ENCODE measurements around the gene LCAT.
A peak's percentile ranks its signal among the peaks of the same experiment; 100 is the strongest.
"Not testable (repeated sequence)": the region's sequence is repeated elsewhere in the genome, so short reads cannot be mapped to it uniquely, and the experiment has no call there.

Gene LCAT

DNA sequence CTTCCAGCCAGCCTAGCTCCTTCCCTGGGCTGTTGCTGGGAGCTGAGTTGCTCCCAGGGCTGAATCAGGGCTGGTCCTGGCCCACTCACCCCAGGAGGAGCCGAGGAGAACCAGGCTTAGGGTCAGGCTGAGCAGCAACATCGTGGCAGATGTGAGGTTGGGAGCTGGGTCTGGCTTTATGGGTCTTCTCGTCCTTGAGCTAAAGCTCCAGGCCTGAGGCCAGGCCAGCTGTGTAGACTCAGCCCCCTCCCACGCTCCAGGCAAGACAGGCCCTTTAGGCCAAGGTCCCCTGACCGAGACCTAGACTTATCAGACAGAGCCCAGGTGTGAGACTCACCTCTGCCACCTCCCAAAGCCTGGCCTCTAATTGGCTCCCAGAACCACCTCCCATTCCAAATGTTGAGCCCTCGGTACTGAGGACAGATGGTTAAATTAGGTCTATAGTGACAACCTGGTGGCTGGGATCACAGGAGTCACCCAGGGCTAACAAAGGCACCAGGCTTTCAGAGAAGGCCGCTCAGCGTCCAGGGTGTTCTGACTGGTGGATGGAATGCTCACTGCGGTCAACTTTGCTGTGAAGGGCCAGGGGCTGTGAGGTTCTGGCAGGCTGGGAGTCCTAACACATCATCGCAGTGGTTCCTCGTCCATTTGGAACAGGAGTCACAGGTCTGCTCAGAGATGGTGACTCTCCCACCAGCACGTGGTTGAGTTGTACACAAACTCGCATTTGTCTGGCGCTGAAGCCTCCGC lies 12.0 kb downstream of the LCAT start, which contains the start of gene CTRL:
Gene CTRL (minus strand): TSS at position 151 of the 750 bp plus-strand sequence. CDS start 10 bp downstream, at position 141.
- no peak for DNase-seq

- DNase-seq, result no peak
These were observed 13.2 kb downstream of the LCAT start for GRCh38 chr16:67930678-67931211.

GRCh38 chr16:67930191-67930590 lies 13.7 kb downstream of the LCAT start:
- no peak for DNase-seq

- DNase-seq, result peak; percentile 87
These were observed 15.2 kb downstream of the LCAT start for GRCh38 chr16:67928561-67929364.

- no peak for DNase-seq
These were observed 15.8 kb downstream of the LCAT start for GRCh38 chr16:67928147-67928546.

- DNase-seq, result no peak
These were observed 16.6 kb downstream of the LCAT start for GRCh38 chr16:67927131-67927941.

GRCh38 chr16:67926181-67926750 lies 17.7 kb downstream of the LCAT start:
- no peak for DNase-seq

DNA sequence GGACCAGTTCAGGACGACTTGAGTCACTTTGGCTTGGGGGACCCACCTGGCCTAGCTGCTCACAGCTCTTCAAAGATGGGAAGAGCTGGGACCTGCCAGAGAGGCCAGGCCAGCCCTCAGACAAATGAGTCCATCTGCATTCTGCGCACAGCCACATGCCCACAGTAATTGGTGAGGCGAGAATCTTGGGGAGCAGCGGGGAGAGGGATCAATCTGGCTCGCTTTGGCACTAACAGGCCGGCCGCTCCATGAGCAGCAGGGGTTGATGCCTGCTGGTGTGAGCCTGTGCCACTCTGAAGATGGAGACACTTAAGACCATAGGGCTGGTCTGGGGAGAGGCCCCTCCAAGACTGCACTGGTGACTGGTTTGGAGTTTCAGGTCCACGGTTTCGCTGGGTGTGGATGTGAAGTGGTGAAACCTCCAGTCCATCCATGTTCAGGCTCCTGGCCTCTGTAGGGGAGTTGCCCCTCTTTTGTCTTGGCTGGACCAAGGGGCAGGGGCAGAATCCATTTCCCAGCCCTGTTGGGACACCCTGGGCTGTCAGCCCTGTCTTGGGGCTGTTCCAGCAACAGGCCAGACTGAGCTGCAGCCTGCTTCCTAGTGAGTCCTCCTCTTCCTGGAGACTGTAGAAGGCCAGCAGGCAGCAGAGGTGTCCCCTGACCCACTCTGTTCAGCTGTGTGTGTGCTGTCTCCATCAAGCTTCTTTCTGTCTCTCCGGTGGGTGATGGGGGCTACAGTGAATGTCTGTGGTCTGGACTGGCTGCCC lies 19.6 kb downstream of the LCAT start:
- no peak for DNase-seq

DNA sequence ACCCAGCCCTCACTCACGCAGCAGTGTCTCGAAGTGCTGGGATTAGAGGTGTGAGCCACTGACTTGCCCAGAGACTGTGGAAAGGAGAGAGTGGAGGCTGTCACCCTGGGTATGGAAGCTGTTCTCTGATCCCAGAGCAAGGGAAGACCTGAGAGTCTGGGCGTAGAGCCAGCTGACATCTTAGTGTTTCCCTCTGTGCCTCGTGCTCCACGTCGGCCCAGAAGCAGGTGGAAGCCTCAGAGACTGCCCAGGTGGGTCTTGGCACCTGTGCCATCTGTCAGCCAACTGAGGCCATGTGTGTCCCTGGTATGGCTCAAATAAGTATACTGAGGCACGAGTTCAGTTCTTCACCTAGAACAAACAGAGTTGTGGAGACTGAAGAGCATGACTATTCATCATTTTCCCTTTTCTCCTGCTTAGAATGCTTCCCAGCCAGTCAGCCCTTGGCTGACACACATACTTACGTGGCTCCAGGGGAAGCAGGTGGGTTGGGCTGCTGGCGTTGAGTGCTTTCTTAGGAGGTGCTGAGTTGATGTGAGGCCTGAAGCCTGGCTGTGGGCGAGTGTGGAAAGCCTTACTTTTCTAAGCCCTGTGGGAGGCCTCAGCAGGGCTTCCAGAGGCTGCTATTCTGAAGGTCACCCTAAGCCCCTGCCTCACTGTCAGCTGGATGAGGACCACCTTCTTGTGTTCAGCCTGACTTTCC lies 20.4 kb downstream of the LCAT start:
- no peak for DNase-seq

DNA sequence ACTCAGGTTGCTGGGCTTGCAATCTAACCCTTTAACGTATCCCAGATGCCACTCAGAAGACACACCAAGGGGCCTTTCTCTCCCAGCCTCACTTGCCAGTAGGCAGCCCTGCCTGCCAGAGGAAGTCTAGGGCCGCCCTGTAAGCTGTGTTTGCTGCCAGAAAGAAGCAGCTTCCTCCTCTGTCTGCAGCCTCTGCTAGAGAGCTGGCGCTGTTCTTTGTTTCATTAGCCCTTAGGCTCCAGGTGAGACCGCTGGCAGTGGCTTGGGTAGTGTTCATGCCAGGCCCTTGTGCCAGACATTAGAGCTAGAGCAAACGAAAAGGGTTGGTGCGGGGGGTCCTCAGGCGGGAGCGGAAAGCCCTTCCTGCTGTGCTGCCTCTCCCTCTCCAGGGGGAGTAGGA lies 21.2 kb downstream of the LCAT start:
- no peak for DNase-seq

GRCh38 chr16:67922221-67922620 lies 21.7 kb downstream of the LCAT start:
- DNase-seq, result no peak

- DNase-seq, result no peak
These were observed 24.2 kb downstream of the LCAT start for GRCh38 chr16:67919622-67920221.

GRCh38 chr16:67917852-67918236 lies 26.1 kb downstream of the LCAT start:
- DNase-seq, result peak; percentile 62 to 70

- no peak for DNase-seq
These were observed 26.6 kb downstream of the LCAT start for GRCh38 chr16:67917140-67917851.

DNA sequence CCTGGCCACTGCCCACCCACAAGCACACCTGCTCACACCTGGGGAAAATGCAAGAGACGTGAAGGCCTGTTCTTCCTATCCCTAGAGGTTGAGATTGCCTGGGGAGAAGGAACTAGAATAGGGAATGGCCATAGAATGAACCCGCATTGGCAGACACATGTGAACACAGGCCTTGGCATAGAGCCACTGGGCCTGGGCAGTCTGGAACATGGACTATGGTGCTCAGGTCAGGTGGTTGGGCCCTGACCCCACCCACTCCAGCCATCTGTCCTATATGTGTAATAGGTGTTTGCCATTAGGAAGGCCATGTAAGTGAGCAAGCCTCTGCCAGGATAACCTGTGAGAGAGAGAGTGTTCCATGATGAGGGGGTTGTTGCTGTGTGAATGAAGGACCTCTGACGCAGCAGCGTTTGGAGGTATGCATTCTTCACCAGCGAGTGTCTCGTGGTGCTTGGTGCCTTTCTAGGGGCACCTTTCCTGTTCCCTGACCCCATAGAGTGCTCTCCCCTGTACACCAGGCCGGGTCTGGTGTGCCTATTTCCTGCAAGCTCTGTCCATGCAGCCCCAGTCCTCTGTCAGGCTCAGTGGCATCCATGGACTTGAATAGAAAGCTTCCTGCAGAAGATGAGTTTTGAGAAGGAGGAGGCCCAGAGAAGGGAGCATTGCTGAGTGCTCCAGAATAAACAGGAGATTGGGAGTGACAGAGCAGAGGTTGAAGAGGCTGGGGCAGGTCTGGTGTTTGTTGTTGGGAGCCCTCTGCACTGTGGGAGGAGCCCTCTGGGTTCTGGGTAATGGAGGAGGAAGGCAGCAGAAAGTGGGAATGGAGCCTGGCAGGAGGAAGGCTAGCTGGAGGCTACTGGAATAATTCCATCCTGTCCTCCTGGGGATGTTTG lies 27.8 kb downstream of the LCAT start:
- no peak for DNase-seq

DNA sequence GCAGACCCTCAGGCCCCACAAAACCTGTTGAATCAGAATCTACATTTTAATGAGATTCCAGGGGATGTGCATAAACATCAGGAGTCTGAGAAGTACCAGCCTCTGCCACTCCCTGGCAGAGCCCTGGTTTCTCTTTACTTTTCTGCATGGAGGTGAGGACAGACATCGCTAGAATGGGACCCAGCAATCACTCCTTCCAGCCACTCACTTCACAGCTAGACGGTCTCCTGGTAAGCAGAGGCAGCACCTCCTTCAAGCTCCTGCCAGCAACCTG lies 28.5 kb downstream of the LCAT start:
- not testable (repeated sequence) for DNase-seq

- DNase-seq, result no peak
These were observed 29.0 kb downstream of the LCAT start for GRCh38 chr16:67914758-67915495.

DNA sequence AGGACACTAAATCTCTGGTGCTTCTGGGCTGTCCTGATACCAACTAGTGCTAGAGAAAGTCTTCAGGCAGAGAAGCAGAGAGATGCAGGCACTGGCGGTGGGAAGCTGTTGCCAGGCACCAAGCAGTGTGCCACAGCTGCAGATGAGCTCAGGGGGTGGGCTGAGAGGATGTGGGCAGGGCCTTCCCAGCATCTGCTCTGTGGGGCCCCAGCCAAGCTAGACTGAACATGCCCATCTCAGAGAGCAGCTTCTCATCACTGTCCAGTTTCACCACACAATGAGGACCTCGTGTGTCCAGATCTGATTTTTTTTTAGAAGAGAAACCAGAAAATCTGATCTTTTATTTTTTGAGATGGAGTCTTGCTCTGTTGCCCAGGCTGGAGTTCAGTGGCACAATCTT lies 33.8 kb downstream of the LCAT start:
- DNase-seq, result peak in 1 of 2 experiments; percentile 38

Data from activated T-cell treated with anti-CD3 and anti-CD28 coated beads, Interleukin-2, amount 50 U/mL, for 48 hours (primary cell).